ENCODE measurements around the gene ARF1. TPM values are rescaled to one million over a fixed set of nuclear protein-coding genes. Genes with fewer than 3 reads are reported as not detected.

Gene ARF1
- total RNA-seq, 1 experiment from 2014 or later: 512 TPM

DNA sequence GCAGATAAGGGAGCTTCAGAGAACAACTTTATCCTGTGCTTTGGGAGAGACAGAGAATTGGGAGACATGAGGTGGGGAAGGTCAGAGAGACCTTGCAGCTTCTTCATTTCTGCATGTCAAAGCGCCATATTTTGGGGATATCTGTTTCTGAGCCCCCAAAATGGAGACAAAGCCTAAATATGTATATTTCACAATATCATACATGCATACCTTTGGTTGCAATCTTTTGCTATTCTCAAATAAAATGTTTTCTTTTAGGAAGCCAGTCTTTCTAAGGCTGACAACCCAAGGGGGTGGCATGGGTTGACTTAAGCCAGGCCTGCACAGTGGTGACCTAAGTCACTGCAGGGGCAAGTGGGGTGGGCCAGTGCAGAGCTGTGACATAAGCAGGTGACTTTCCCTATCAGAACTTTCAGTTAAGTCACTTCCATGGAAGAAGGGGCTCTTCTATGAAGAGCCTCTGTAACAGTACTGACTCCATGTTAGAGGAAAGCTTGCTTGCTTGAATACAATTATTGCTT, 40.5 kb downstream of the ARF1 start:
- TF ChIP-seq, protein P1, sequence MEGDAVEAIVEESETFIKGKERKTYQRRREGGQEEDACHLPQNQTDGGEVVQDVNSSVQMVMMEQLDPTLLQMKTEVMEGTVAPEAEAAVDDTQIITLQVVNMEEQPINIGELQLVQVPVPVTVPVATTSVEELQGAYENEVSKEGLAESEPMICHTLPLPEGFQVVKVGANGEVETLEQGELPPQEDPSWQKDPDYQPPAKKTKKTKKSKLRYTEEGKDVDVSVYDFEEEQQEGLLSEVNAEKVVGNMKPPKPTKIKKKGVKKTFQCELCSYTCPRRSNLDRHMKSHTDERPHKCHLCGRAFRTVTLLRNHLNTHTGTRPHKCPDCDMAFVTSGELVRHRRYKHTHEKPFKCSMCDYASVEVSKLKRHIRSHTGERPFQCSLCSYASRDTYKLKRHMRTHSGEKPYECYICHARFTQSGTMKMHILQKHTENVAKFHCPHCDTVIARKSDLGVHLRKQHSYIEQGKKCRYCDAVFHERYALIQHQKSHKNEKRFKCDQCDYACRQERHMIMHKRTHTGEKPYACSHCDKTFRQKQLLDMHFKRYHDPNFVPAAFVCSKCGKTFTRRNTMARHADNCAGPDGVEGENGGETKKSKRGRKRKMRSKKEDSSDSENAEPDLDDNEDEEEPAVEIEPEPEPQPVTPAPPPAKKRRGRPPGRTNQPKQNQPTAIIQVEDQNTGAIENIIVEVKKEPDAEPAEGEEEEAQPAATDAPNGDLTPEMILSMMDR (IDR thresholded peaks at IDR 0.05; ENCODE audit: unreplicated experiment): no peak
- no peaks in the 10 kb centered on the region for H3K27me3 Mint-ChIP-seq (ENCODE audit: unreplicated experiment)
- no peak overlapping the region for H3K27ac Mint-ChIP-seq (ENCODE audit: unreplicated experiment)
- H3K4me1 Mint-ChIP-seq (ENCODE audit: low read depth, unreplicated experiment): peaks cover 11% of the 10 kb centered on the region
- CTCF ChIA-PET: interaction anchor here (1.1 to 1.2 kb wide), 2 partner anchors 35 to 42 kb away, joined by 3 read pairs; partner anchors contain the start of gene IBA57
- H3K36me3 Mint-ChIP-seq (ENCODE audit: insufficient read depth, unreplicated experiment): no peaks in the 10 kb centered on the region
- no peak for DNase-seq
- peaks cover 5% of the 10 kb centered on the region for H3K9me3 Mint-ChIP-seq (ENCODE audit: low read depth, unreplicated experiment)
- no TSS peak for BruUV-seq (replicated peaks)
- H3K4me3 Mint-ChIP-seq (ENCODE audit: low read depth, unreplicated experiment): no peak overlapping the region
- intact Hi-C loops (cut with micrococcal nuclease; ENCODE audit: unreplicated experiment): no loop called here

DNA sequence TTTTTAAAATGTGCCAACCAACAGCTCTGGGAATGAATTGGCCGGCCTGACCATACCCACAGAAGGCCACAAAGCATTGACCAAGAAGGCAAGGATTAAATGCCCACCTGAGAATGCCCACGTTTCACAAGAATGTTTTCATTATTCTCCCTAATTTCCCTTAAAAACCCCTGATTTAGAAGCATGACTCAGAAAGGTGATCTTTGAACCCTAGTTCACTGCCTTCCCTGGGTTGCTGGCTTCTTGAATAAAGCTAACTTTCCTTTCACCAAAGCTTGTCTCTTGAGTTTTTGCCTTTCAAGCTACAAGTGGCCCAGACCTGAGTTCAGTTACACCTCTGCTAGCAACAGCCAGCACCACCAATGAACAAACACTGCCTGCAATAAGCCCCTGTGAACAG, 41.0 kb downstream of the ARF1 start:
- peaks cover 2% of the 10 kb centered on the region for H3K9me3 Mint-ChIP-seq (ENCODE audit: low read depth, unreplicated experiment)
- H3K4me3 Mint-ChIP-seq (ENCODE audit: low read depth, unreplicated experiment): no peak overlapping the region
- H3K27me3 Mint-ChIP-seq (ENCODE audit: unreplicated experiment): no peaks in the 10 kb centered on the region
- peaks cover 11% of the 10 kb centered on the region for H3K4me1 Mint-ChIP-seq (ENCODE audit: low read depth, unreplicated experiment)
- BruUV-seq (replicated peaks): no TSS peak
- intact Hi-C loops (cut with micrococcal nuclease; ENCODE audit: unreplicated experiment): no loop called here
- CTCF ChIA-PET: interaction anchor here (1.1 to 1.2 kb wide), 2 partner anchors 36 to 42 kb away, joined by 3 read pairs; partner anchors contain the start of gene IBA57
- H3K27ac Mint-ChIP-seq (ENCODE audit: unreplicated experiment): no peak overlapping the region
- no peaks in the 10 kb centered on the region for H3K36me3 Mint-ChIP-seq (ENCODE audit: insufficient read depth, unreplicated experiment)
- TF ChIP-seq, protein P1 (IDR thresholded peaks at IDR 0.05; ENCODE audit: unreplicated experiment): no peak
- DNase-seq: no peak

DNA sequence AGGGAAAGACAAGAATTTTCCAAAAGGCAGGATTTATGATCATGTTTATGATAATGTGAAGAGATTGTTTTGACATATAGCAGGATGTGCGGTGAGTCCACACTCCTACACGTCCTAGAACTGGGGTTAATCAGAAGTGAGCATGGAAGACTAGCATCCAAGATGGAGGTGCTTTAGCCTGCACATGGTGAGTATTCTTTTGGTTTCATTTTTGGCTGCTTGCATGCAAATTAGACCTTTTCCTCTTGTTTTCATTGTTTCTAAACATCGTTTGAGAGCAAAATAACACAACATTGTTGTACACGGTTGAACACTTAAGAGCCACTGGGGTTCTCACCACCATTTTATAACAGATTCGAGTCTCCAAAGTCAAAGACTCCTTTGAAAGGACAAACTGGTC, 42.7 kb downstream of the ARF1 start:
- Mint-ChIP-seq H3K27me3 (ENCODE audit: unreplicated experiment) (no peaks in the 10 kb centered on the region), H3K36me3 (ENCODE audit: insufficient read depth, unreplicated experiment) (no peaks in the 10 kb centered on the region), H3K4me3 (ENCODE audit: low read depth, unreplicated experiment) (no peak overlapping the region), H3K27ac (ENCODE audit: unreplicated experiment) (no peak overlapping the region), H3K9me3 (ENCODE audit: low read depth, unreplicated experiment) (no peaks in the 10 kb centered on the region), H3K4me1 (ENCODE audit: low read depth, unreplicated experiment) (peaks cover 12% of the 10 kb centered on the region)
- CTCF ChIA-PET: no interaction called here
- TF ChIP-seq, protein P1 (IDR thresholded peaks at IDR 0.05; ENCODE audit: unreplicated experiment): no peak
- BruUV-seq (replicated peaks): no TSS peak
- intact Hi-C loops (cut with micrococcal nuclease; ENCODE audit: unreplicated experiment): no loop called here
- no peak for DNase-seq

DNA sequence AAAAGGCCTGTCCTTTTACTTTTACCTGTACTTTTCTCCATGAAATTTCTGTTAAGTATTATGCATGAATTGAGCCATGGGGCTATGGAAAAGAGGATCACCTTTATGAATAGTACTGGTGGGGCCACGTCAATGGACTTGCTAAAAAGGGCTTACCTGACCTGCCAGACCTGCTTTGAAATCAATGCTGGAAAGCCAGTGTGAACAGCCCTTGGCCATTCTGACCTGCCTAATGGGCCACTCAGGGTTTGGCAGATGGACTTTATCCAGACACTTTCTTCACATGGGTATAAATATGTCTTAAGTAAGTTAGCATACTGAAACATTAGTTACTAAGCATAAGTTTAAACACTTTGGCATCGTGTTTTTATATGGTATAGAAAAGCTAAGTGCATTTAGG, 49.3 kb downstream of the ARF1 start:
- Mint-ChIP-seq H3K27me3 (ENCODE audit: unreplicated experiment) (no peaks in the 10 kb centered on the region), H3K27ac (ENCODE audit: unreplicated experiment) (peak overlapping the region; percentile 80)

More for the DNA sequence above, 49.3 kb downstream of the ARF1 start:
- peaks cover 10% of the 10 kb centered on the region for H3K36me3 Mint-ChIP-seq (ENCODE audit: insufficient read depth, unreplicated experiment)
- TF ChIP-seq, protein P1 (IDR thresholded peaks at IDR 0.05; ENCODE audit: unreplicated experiment): no peak
- H3K9me3 Mint-ChIP-seq (ENCODE audit: low read depth, unreplicated experiment): no peaks in the 10 kb centered on the region
- intact Hi-C loops (cut with micrococcal nuclease; ENCODE audit: unreplicated experiment): loop anchor here (1.0 to 10.0 kb wide), 7 partner anchors 35 to 383 kb away; a partner anchor contains a TSS
- DNase-seq: peak; percentile 52
- peak overlapping the region; percentile 79 for H3K4me3 Mint-ChIP-seq (ENCODE audit: low read depth, unreplicated experiment)
- CTCF ChIA-PET: interaction anchor here (0.7 to 3.3 kb wide), 5 partner anchors 34 to 383 kb away, joined by 3 to 32 read pairs (median 6); partner anchors contain the start of gene IBA57
- peaks cover 17% of the 10 kb centered on the region for H3K4me1 Mint-ChIP-seq (ENCODE audit: low read depth, unreplicated experiment)
- BruUV-seq (replicated peaks): no TSS peak

Measured in Calu3 (cell line).